ENCODE measurements around the gene C10orf90. TPM values are rescaled to one million over a fixed set of nuclear protein-coding genes. Genes with fewer than 3 reads are reported as not detected.

C10orf90 gene
- total and polyA plus RNA-seq, 7 donors = 0.03 to 1.1 (median 0.33) TPM; not detected in 4

GRCh38 chr10:126675656-126676438 is 5.4 kb upstream of the C10orf90 start:
- Histone ChIP-seq H3K27ac (no peak overlapping the region), H3K36me3 (no peaks in the 10 kb centered on the region), H3K4me3 (no peak overlapping the region), H3K4me1 (no peaks in the 10 kb centered on the region), H3K27me3 (no peaks in the 10 kb centered on the region), H3K9me3 (no peaks in the 10 kb centered on the region)
- TF ChIP-seq POLR2A (IDR thresholded peaks at IDR 0.05) = no peak
- TF ChIP-seq EP300 (IDR thresholded peaks at IDR 0.05) = no peak
- no peak for TF ChIP-seq POLR2AphosphoS5 (IDR thresholded peaks at IDR 0.05)
- TF ChIP-seq CTCF (IDR thresholded peaks at IDR 0.05) = no peak
- WGBS, 2 donors = 89 to 90% methylated on average over 7 of the region's 7 CpGs
- intact Hi-C loops (cut with DNase I) = no loop called here
- no peak for DNase-seq

GRCh38 chr10:126674741-126675515 is 4.4 kb upstream of the C10orf90 start:
- Histone ChIP-seq H3K4me1 (no peaks in the 10 kb centered on the region), H3K27ac (no peak overlapping the region), H3K27me3 (no peaks in the 10 kb centered on the region), H3K9me3 (no peaks in the 10 kb centered on the region), H3K36me3 (no peaks in the 10 kb centered on the region), H3K4me3 (no peak overlapping the region)
- DNase-seq = no peak
- intact Hi-C loops (cut with DNase I) = no loop called here
- TF ChIP-seq EP300 (IDR thresholded peaks at IDR 0.05) (no peak), POLR2A (IDR thresholded peaks at IDR 0.05) (no peak), POLR2AphosphoS5 (IDR thresholded peaks at IDR 0.05) (no peak), CTCF (IDR thresholded peaks at IDR 0.05) (no peak)
- 87% methylated on average over 6 of the region's 6 CpGs for WGBS, 2 donors

DNA sequence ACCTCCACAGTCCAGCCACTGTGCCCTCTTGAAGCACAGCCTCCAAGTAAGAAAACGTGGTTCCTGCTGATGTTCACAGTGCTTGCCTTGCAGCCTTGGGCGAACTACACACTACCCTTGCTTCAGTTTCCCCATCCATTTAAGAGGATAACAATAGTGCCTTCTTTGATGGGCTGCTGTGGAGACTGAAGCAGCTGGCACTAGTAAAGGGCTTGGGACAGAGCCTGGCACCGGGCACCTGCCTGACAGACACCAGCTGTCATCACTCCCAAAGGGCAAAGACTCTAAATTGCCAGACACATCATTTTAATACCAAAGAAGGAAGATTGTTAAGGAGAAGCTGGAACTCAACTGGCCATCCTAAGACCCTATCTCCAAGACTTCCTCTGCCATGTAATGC is 3.1 kb upstream of the C10orf90 start:
- no peaks in the 10 kb centered on the region for H3K27me3 ChIP-seq
- H3K9me3 ChIP-seq = no peaks in the 10 kb centered on the region
- no peak for DNase-seq
- intact Hi-C loops (cut with DNase I) = no loop called here
- H3K36me3 ChIP-seq = no peaks in the 10 kb centered on the region
- no peak overlapping the region for H3K4me3 ChIP-seq
- 73 to 84% methylated on average over 3 of the region's 3 CpGs for WGBS, 2 donors
- no peaks in the 10 kb centered on the region for H3K4me1 ChIP-seq
- no peak for TF ChIP-seq POLR2A (IDR thresholded peaks at IDR 0.05)
- H3K27ac ChIP-seq = no peak overlapping the region

GRCh38 chr10:126671402-126671975 is 996 bp upstream of the C10orf90 start:
- no peak for DNase-seq
- Histone ChIP-seq H3K9me3 (no peaks in the 10 kb centered on the region), H3K4me3 (no peak overlapping the region), H3K27ac (no peak overlapping the region), H3K36me3 (no peaks in the 10 kb centered on the region), H3K4me1 (no peaks in the 10 kb centered on the region), H3K27me3 (no peaks in the 10 kb centered on the region)
- intact Hi-C loops (cut with DNase I) = no loop called here
- TF ChIP-seq CTCF (IDR thresholded peaks at IDR 0.05) (no peak), EP300 (IDR thresholded peaks at IDR 0.05) (no peak), POLR2AphosphoS5 (IDR thresholded peaks at IDR 0.05) (no peak), POLR2A (IDR thresholded peaks at IDR 0.05) (no peak)
- WGBS, 2 donors = 53 to 68% methylated on average over 3 of the region's 3 CpGs

DNA sequence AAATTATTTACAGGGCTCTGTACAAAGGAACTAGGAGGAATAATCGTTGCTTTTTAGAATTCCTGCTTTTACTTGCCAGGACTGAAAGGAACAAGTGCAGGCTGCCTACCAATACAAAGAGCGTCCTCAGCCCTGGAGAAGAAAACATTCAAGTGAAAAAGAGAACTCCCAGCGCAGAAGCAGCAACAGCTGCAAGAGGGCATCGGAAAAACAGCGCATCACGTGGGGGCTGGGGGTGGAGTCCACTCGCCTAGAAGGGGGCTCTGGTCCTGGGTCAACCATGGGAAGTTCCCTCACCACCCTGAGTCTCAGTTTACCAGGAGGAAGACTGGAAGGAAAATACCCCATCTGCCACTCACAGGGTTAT is 385 bp upstream of the C10orf90 start:
- no peak overlapping the region for H3K27ac ChIP-seq
- H3K27me3 ChIP-seq = no peaks in the 10 kb centered on the region
- WGBS, 2 donors = 61 to 62% methylated on average over 7 of the region's 7 CpGs
- H3K9me3 ChIP-seq = no peaks in the 10 kb centered on the region
- no peak overlapping the region for H3K4me3 ChIP-seq
- no peak for TF ChIP-seq CTCF (IDR thresholded peaks at IDR 0.05)
- intact Hi-C loops (cut with DNase I) = no loop called here
- no peaks in the 10 kb centered on the region for H3K4me1 ChIP-seq
- no peak for DNase-seq
- H3K36me3 ChIP-seq = no peaks in the 10 kb centered on the region
